Measurements from ENCODE around the gene LAMA3. TPM values are rescaled to one million over a fixed set of nuclear protein-coding genes. Genes with fewer than 3 reads are reported as not detected.

The LAMA3 gene
- total RNA-seq, 1 experiment from 2014 or later = 2.9 TPM

DNA sequence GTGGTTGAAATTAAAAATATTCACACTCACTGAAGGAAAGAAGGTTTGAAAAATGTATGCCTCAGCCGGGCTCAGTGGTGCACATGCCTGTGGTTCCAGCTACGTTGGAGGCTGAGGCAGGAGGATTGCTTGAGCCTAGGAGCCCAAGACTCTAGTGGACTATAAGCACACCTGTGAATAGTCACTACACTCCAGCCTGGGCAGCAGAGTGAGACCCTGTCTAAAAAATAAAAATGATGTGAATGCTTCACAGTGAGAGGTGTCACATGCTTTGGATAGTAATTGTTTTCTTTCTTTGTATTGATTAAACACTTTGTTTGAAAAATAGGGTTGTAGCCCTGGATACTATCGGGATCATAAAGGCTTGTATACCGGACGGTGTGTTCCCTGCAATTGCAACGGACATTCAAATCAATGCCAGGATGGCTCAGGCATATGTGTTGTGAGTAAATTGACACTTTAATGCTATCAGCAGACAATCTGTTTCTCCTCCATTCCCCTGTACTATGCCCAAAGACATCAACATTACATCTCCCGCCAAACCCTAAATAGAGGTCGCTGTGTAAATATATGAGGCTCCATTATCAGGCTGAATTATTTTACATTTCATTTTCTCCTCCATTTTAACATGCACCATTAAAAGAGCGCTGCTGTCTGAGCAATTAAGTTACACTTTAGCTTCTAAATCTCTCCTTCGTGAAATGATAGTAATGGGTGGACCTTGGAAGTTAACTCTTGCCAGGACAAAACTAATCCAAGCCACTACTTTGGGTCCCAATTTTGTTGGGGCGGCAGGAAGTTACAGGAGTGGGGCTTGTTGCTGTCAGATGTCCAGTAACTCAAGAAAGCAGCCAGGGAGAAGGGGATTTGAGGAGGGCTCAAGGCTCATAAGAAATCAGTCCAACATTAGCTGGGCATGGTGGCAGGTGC is 187.0 kb downstream of the LAMA3 start:
- DNase-seq (ENCODE audit: low read depth) = no peak

DNA sequence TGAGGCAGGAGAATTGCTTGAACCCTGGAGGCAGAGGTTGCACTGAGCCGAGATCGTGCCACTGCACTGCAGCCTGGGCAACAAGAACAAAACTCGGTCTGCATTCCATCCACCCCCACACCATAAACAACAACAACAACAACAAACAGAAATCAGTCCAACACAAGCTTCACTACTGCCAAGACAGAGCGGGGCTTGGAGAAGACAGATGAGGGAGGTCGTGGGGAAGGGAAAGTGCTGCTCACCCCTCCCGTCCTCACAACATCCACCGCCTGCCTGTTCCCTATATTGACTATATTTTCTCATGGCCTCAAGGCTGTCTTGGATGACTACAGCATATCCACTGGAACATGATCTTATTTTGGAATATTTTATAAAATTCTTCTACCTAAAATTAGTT is 187.7 kb downstream of the LAMA3 start:
- DNase-seq (ENCODE audit: low read depth) = no peak

- DNase-seq (ENCODE audit: low read depth) = no peak
These were observed 188.1 kb downstream of the LAMA3 start for GRCh38 chr18:23877371-23877770.

- no peak for DNase-seq (ENCODE audit: low read depth)
These were observed 189.2 kb downstream of the LAMA3 start for GRCh38 chr18:23878336-23878900.

DNA sequence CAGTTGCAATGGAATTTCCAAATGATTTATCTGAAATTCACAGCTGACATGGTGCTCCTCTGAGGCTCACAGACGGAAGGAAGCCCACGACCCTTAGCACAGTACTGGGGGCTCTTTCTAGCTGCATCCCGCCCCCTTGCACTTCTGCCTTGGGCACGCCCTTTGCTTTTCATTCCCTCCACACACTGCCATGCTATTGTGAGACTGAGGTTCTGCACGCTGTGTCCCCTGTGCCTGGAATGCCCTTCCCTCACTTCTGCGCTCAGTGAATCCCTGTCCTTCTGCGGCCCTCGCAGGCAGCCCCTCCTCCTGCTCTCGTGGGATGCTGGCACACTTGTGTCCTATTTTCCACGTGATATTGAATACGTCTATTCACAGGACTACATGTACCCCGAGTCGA is 189.9 kb downstream of the LAMA3 start:
- DNase-seq (ENCODE audit: low read depth) = no peak

GRCh38 chr18:23879544-23879943 is 190.3 kb downstream of the LAMA3 start:
- no peak for DNase-seq (ENCODE audit: low read depth)

DNA sequence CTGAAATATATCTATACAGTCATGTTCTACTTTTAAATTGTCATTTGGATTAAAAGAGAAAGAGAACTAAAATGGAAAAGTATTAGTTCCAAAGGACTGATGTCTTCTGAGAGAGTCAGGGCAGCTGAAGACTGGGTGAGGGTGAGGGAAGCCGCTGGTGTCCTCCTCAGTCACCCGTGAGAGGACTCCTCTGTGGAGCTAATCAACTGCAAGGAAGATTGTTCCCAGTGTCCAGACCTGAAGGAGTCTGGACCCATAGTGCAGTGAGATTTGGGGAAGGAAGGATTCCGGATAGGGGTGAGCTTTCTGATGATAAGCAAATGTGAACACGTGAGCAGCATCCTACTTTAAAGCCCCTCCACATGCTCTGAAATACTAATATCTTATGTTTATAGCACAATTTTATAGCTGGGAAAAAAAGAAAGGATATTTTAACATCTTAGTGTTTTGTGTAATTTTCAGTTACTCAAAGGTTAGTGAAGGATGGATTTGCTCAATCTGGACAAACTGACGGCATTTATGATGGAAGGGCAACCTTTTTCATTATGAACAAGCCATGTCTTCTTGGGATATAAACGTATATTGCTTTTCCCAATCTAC is 190.8 kb downstream of the LAMA3 start:
- no peak for DNase-seq (ENCODE audit: low read depth)

DNA sequence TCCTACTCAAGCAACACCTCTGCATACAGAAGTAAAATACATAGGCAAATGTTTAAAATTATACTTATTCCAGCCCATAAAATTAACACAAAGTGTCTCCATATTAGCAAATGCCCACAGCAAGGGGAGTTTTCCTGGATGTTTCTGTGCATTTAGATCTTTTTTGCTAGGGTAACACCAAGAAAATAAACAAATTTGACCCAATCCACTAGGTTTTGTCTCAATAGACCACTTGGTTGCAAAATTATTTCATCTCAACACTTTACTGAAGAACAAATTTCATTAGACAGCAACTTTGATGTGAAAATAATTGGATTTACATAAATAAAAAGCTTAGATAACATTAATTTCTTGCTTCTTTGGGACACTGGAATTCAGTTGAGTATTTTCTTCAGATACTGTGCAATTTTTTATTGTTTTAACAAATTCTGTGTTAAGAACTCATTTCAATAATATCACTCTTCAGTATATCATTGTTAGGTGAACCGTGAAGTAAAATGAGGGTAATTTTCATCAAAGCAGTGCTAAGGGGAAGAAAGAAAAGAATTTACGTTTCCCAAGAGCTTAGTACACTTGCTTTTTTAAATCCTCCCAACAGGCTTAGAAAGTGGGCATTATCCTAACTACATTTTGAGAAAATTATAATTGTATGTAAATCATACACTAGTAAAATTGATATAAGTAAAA is 191.8 kb downstream of the LAMA3 start:
- DNase-seq (ENCODE audit: low read depth) = no peak

- no peak for DNase-seq (ENCODE audit: low read depth)
These were observed 192.5 kb downstream of the LAMA3 start for GRCh38 chr18:23881778-23882177.

DNA sequence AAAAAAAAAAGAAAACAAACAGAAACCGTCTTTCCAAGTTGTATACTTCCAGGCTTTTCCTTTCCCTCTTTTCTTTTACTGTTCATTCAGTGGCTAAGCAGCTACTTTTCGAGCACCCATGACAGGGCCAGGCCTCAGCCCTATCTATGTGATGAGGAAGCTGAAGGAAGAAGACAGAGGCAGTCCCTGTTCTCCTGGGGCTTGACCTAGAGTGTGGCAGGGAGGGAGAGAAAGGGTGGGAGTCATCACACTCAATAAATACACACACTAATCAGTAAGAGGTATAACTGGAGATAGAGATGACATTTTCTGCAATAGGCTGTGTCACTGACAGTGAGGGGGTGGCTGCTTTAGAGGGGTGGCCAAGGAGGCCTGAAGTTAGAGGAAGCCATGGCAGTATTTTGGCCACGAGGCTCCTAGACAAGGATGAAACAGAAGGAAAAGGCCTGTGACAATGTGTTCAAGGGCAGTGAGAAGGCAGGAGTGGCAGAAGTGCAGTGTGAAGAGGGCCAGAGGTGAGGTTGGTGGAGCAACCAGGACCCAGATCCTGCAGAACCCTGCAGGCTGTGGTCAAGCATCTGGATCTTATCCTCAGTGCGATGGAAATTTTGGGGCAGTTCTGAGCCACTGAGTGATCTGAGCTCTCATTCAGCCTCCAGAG is 193.5 kb downstream of the LAMA3 start:
- no peak for DNase-seq (ENCODE audit: low read depth)

DNA sequence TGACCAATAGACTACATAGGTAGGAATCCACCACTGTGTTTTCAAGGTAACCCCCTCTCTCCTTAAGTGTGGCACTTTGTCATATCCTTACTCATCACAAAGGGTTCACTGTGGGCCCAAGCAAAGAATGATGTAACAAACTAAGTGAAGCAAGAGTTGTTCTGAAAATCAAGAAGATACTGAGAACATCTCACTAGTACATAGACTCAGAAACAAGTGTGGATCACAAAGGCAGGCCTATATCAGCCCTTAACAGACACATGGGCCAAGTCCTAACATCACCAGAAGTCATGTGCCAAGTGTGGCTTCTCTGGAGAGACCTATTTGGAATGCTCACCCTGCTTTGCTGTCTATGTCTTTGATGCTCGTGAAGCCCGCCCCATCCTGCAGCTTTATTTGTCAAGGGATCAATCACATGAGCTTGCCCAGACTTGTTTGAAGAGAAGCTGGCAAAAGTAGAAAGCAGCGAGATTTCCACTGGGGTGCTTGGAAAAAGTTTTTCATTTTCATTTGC is 194.1 kb downstream of the LAMA3 start:
- no peak for DNase-seq (ENCODE audit: low read depth)

DNA sequence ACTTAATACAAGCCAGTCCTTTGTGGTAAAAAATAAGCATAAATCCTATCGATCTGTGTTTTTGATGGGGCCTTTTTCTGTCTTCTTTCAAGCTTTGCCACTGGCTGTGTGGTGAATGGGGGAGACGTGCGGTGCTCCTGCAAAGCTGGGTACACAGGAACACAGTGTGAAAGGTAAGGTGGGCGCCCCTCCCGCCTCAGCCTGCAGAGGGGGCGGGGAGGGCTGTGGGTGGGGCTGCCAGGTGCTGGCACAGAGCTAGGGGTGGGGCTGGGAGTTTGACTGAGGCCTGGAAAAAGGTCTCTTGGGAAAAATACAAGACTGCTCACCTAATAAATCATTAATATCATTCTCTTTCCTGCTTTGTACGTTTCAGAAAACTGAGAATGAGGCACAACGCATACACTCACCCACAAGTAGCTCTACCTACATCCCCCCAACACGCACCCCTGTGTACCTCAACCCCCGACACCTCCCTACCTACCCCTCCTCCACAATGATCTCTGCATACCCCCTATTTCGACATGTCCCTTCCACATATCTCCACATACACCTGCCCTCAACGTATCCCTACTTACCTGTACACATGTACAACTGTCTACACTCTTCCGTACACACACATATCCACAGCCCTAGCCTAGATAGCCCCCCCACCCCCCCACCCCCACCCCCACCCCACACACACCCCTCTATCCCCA is 195.6 kb downstream of the LAMA3 start:
- DNase-seq (ENCODE audit: low read depth) = no peak

DNA sequence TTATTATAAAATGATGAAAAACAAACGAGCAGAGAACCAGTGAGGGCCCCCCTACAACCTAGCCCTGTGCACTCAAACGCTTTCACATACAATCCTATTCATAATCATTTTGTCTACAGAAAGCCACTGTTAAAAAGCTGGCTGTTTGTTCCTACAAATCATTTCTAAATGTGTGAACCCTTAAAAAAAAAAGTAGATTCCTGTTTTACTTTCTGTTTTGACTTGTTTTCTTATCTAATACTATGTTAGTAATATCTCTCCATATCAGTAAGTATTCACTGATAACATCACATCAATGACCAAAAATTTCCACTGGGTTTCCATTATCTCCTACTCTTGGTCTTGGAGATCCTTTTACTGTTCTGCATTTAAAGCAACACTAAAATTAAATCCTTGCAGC is 196.5 kb downstream of the LAMA3 start:
- DNase-seq (ENCODE audit: low read depth) = no peak

DNA sequence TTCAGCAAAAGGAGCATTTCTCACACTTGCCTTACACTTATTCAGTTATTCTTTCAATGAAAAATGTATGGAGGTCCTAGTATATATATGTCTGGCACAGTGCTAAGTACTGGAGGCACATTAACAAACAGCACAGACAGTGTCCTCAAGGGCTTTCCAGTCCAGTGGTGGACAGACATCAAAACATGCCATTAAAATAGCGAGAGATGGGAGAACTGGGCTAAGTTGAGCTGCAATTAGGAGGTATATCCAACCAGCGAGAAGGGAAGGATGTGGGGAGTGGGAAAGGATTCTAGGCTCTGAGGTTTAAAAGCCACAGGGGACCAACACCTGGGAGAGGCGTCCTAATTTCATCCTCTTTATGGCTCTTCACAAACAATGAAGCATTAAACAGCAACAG is 197.8 kb downstream of the LAMA3 start:
- no peak for DNase-seq (ENCODE audit: low read depth)

GRCh38 chr18:23887493-23887892 is 198.2 kb downstream of the LAMA3 start:
- DNase-seq (ENCODE audit: low read depth) = peak; percentile 8

GRCh38 chr18:23888881-23889280 is 199.6 kb downstream of the LAMA3 start:
- DNase-seq (ENCODE audit: low read depth) = no peak

DNA sequence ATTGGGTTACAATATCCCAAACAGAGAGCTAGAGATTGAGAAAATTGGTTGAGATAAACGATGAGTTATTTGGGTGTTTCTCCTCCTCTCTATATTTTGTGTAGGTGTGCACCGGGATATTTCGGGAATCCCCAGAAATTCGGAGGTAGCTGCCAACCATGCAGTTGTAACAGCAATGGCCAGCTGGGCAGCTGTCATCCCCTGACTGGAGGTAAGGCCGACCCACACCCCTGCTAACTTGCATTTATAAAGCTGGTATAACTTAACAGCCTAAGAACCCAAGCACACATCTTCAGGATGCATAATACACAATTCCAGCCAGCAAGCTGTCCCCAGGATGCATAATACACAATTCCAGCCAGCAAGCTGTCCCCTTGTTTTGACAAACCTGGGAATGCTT is 200.7 kb downstream of the LAMA3 start:
- DNase-seq (ENCODE audit: low read depth) = no peak

DNA sequence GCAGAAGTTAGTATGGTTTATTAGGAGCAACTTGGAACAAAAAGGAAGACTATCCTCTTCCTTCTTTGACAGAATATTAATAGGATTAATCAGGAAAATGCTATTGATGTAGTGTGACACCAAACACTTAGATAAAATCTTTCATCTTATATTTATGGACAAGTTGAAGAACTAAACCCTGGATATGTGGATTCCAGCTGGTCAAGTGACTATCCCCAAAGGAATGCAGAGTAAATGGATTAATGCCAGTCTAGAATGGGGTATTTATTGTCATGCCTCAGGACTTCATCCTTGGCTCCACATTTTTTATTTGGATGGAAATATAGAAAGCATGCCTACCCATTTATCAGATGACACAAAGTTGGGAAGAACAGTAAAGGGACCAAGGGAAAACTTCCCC is 201.3 kb downstream of the LAMA3 start:
- DNase-seq (ENCODE audit: low read depth) = peak; percentile 80

GRCh38 chr18:23893653-23894052 is 204.4 kb downstream of the LAMA3 start:
- DNase-seq (ENCODE audit: low read depth) = no peak

GRCh38 chr18:23894661-23895175 is 205.5 kb downstream of the LAMA3 start:
- no peak for DNase-seq (ENCODE audit: low read depth)

GRCh38 chr18:23897291-23897690 is 208.0 kb downstream of the LAMA3 start:
- DNase-seq (ENCODE audit: low read depth) = no peak
